GM23248 (cell line): Measurements from ENCODE around the gene TUBA1B. TPM values are rescaled to one million over a fixed set of nuclear protein-coding genes. Genes with fewer than 3 reads are reported as not detected.
A peak's percentile ranks its signal among the peaks of the same experiment; 100 is the strongest.

Experiments used
- DNase-seq: peaks from one replicate; pipeline ENCODE4 v3.0.0-alpha.2; 2015
- H2AFZ ChIP-seq: fragments of 200-600 bp; sonication (generic); 2 replicates; pipeline ENCODE4 v1.6.1; 2016; ENCODE audit warnings: antibody characterized with exemption
- H3F3A ChIP-seq: fragments of 200-600 bp; sonication (generic); 2 replicates; pipeline ENCODE4 v1.6.1; 2016; ENCODE audit warnings: mild to moderate bottlenecking, antibody characterized with exemption, mixed run types; ENCODE audit not compliant: insufficient read depth
- H3K27ac ChIP-seq: fragments of 200-600 bp; sonication (generic); 2 replicates; pipeline ENCODE4 v1.5.1; 2016; ENCODE audit warnings: mild to moderate bottlenecking
- H3K27me3 ChIP-seq: fragments of 200-600 bp; sonication (generic); replicated peaks from 2 replicates; pipeline ENCODE4 v1.6.1; 2016; ENCODE audit warnings: mild to moderate bottlenecking; ENCODE audit not compliant: insufficient read depth
- H3K36me3 ChIP-seq: fragments of 200-600 bp; sonication (generic); 2 replicates; pipeline ENCODE4 v1.6.1; 2016; ENCODE audit warnings: low read depth, mild to moderate bottlenecking
- H3K4me1 ChIP-seq: fragments of 200-600 bp; sonication (generic); 2 replicates; pipeline ENCODE4 v1.6.1; 2016; ENCODE audit warnings: mild to moderate bottlenecking; ENCODE audit not compliant: insufficient read depth
- H3K4me2 ChIP-seq: fragments of 200-600 bp; sonication (generic); one replicate; pipeline ENCODE4 v1.6.1; 2016; ENCODE audit warnings: mild to moderate bottlenecking; ENCODE audit not compliant: unreplicated experiment
- H3K4me3 ChIP-seq: fragments of 200-600 bp; sonication (generic); 2 replicates; pipeline ENCODE4 v1.5.1; 2016; ENCODE audit warnings: mild to moderate bottlenecking
- H3K79me2 ChIP-seq: fragments of 200-600 bp; sonication (generic); 2 replicates; pipeline ENCODE4 v1.6.1; 2016; ENCODE audit warnings: mild to moderate bottlenecking; ENCODE audit not compliant: insufficient read depth
- H3K9ac ChIP-seq: fragments of 200-600 bp; sonication (generic); 2 replicates; pipeline ENCODE4 v1.6.1; 2016; ENCODE audit warnings: mild to moderate bottlenecking
- H3K9me2 ChIP-seq: fragments of 200-600 bp; sonication (generic); 2 replicates; pipeline ENCODE4 v1.6.1; 2016; ENCODE audit warnings: mixed run types, mild to moderate bottlenecking, moderate library complexity; ENCODE audit not compliant: insufficient read depth
- H3K9me3 ChIP-seq: fragments of 200-600 bp; sonication (generic); one replicate; pipeline ENCODE4 v1.6.1; 2017; ENCODE audit warnings: low read depth
- H4K20me1 ChIP-seq: fragments of 200-600 bp; sonication (generic); 2 replicates; pipeline ENCODE4 v1.6.0; 2016; ENCODE audit not compliant: insufficient read depth
- EZH2 ChIP-seq: fragments of 200-600 bp; sonication (generic); IDR thresholded peaks from 2 replicates; pipeline ENCODE4 v1.6.1; 2018; ENCODE audit warnings: antibody characterized with exemption, mild to moderate bottlenecking; ENCODE audit not compliant: insufficient read depth, poor library complexity, severe bottlenecking
- EZH2phosphoT487 ChIP-seq: fragments of 200-600 bp; sonication (generic); IDR thresholded peaks from 2 replicates; pipeline ENCODE4 v1.6.1; 2018; ENCODE audit warnings: antibody characterized with exemption, moderate library complexity, mild to moderate bottlenecking, low read depth; ENCODE audit not compliant: insufficient read depth
- WGBS, 2 experiments: methylation state at CpG; one replicate each; pipeline ENCODE4 v1.1.6; 2015 to 2017; ENCODE audit warnings: low lambda C conversion rate in 2 of 2, low coverage in 1 of 2; ENCODE audit errors: missing lambda C conversion rate in 2 of 2; 5-methylcytosine and 5-hydroxymethylcytosine counted together
- in situ Hi-C: fragments of 300-500 bp; cut with MboI; formaldehyde crosslinking; loops from 2 replicates; pipeline ENCODE4 v1.15.0; 2020
- polyA plus RNA-seq: library from polyadenylated mRNA; unstranded; fragments of >200 nt; fragmentation: Nextera tagmentation; extraction: Ambion mirVana; gene quantifications from 2 replicates; pipeline ENCODE4 v1.2.1, GENCODE V29; 2016
- total RNA-seq: library from RNA; depleted of rRNA; stranded (reverse); fragments of >200 nt; shearing (Covaris generic); gene quantifications from 2 replicates; pipeline ENCODE4 v1.2.3, GENCODE V29; 2014

The TUBA1B gene
- total and polyA plus RNA-seq, 2 experiments from 2014 or later: 1,195 to 1,776 TPM

- no peaks in the 10 kb centered on the region for H4K20me1 ChIP-seq
Measured at GRCh38 chr12:49091056-49091835, 39.9 kb downstream of the TUBA1B start.

DNA sequence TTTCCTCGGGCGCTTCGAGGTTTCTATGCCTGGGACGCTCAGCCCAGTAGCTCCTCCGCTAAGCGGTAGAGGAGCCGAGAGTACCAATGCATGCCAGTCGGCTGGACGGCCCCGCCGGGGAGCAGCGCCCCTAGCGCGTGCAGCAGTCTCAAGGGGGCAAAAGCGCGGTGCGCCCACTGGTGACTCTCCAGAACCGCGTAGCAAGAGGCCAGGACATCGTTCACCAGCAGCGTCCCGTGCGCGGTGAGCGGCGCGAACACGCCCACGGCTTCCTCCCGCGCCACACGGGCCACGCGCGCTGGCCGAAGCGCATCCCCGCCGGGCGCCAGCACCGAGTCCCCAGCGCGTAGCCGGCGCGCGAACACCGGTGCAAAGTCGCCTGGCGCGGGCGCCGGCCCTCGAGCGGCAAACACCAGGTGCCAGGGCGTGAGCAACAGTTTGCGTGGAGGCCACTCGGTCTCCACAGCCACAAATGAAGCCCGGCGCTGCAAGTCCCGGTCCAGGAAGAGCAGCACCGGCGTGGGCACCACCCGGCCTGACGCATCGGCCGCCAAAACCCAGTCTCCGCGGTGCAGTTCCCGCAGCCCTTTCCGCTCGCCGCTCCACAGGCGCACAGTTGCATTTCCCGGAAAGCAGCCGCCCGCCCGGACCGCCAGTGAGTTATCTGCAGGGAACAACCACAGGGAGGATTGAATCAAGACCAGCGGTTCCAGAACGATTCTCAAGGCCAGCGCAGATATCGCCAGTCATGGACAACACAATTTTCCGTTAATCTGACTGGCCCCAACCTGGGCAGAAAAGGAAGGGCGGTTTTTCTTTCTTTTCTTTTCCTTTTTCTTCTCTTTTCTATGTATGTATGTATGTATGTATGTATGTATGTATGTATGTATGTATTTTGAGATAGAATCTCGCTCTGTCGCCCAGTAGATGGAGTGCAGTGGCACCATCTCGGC, 41.1 kb downstream of the TUBA1B start:
- H3K9ac ChIP-seq: no peak overlapping the region
- peak overlapping the region; percentile 61 for H3K4me3 ChIP-seq
- DNase-seq: peak; percentile 73
- H3K9me2 ChIP-seq: no peaks in the 10 kb centered on the region
- H3K4me2 ChIP-seq: peak overlapping the region; percentile 87
- in situ Hi-C loops: loop anchor here (10.0 kb wide), 1 partner anchor 145 kb away; no protein-coding TSS in a partner anchor
- 2 to 3% methylated on average over 82 to 87 of the region's 88 CpGs for WGBS, 2 experiments
- peaks cover 14% of the 10 kb centered on the region for H3K27me3 ChIP-seq
- H3K36me3 ChIP-seq: no peaks in the 10 kb centered on the region
- no peaks in the 10 kb centered on the region for H3K9me3 ChIP-seq
- H3K27ac ChIP-seq: no peak overlapping the region
- peaks cover 23% of the 10 kb centered on the region; the same call in 1 of the 2 replicates for H3K4me1 ChIP-seq
- H2AFZ ChIP-seq: peak overlapping the region; percentile 75
- H3F3A ChIP-seq: peaks cover 15% of the 10 kb centered on the region
- H3K79me2 ChIP-seq: no peaks in the 10 kb centered on the region
- TF ChIP-seq EZH2phosphoT487: no peak
- no peak for TF ChIP-seq EZH2
- H4K20me1 ChIP-seq: no peaks in the 10 kb centered on the region

More at GRCh38 chr12:49091056-49091835, 39.9 kb downstream of the TUBA1B start:
- peaks cover 18% of the 10 kb centered on the region for H3F3A ChIP-seq
- H3K9me2 ChIP-seq: no peaks in the 10 kb centered on the region
- no peak overlapping the region for H3K27ac ChIP-seq
- no peak for TF ChIP-seq EZH2phosphoT487
- no peak for TF ChIP-seq EZH2
- peak; percentile 32 for DNase-seq
- peak overlapping the region; percentile 75; the same call in 1 of the 2 replicates for H2AFZ ChIP-seq
- in situ Hi-C loops: loop anchor here (10.0 kb wide), 1 partner anchor 144 kb away; no protein-coding TSS in a partner anchor
- H3K9me3 ChIP-seq: no peaks in the 10 kb centered on the region
- H3K4me1 ChIP-seq: peaks cover 18% of the 10 kb centered on the region; the same call in 1 of the 2 replicates
- 30% methylated on average over 37 to 41 of the region's 41 CpGs for WGBS, 2 experiments
- H3K4me3 ChIP-seq: peak overlapping the region; percentile 68
- peak overlapping the region; percentile 87 for H3K4me2 ChIP-seq
- peaks cover 19% of the 10 kb centered on the region for H3K27me3 ChIP-seq
- H3K79me2 ChIP-seq: no peaks in the 10 kb centered on the region
- no peaks in the 10 kb centered on the region for H3K36me3 ChIP-seq
- H3K9ac ChIP-seq: no peak overlapping the region

- Histone ChIP-seq H3K36me3 (no peaks in the 10 kb centered on the region), H3F3A (peaks cover 13% of the 10 kb centered on the region), H3K4me1 (peaks cover 19% of the 10 kb centered on the region; the same call in 1 of the 2 replicates), H3K9me2 (no peaks in the 10 kb centered on the region), H3K27ac (no peak overlapping the region), H3K4me2 (no peak overlapping the region), H2AFZ (no peak overlapping the region), H3K79me2 (no peaks in the 10 kb centered on the region), H3K9me3 (no peaks in the 10 kb centered on the region), H3K4me3 (no peak overlapping the region), H3K9ac (no peak overlapping the region), H4K20me1 (no peaks in the 10 kb centered on the region), H3K27me3 (peaks cover 9% of the 10 kb centered on the region; the same call in 1 of the 2 replicates)
- no peak for DNase-seq
- WGBS, 2 experiments: 51 to 52% methylated on average over 6 of the region's 6 CpGs
- in situ Hi-C loops: no loop called here
- TF ChIP-seq EZH2: no peak
- TF ChIP-seq EZH2phosphoT487: no peak
Measured at GRCh38 chr12:49088932-49089330, 42.3 kb downstream of the TUBA1B start.
